Heart left ventricle (tissue), 13 donors: ENCODE data around the gene VAT1L.

Experiments
- CTCF ChIP-seq, 12 donors: fragments of 200-600 bp; sonication (generic) in 4 of 12; IDR thresholded peaks; one replicate each; pipeline versions ENCODE4 v1.5.0 to v1.8.0; 2018 to 2022; ENCODE audit warnings: antibody characterized with exemption in 12 of 12, mild to moderate bottlenecking in 5 of 12
- POLR2A ChIP-seq, 2 donors: fragments of 450-650 bp; IDR thresholded peaks; one replicate each; pipeline ENCODE4 v1.6.1; 2017; ENCODE audit warnings: antibody characterized with exemption in 2 of 2, mild to moderate bottlenecking in 2 of 2, moderate library complexity in 2 of 2
- donor health status: ischemic (EF 13 %, LVEDD 7.1; RV severe dilation, severe dysfunction).
- donor health status: DM: no; HTN: yes; CAD: no.
- donor health status: DM: no; HTN: no; CAD: no.
- donor health status: ischemic (EF 25% LVEDD 6.9; RV normal size, moderate dysfunction).
- donor health status: ischemic (EF 25% LVEDD 5.7; RV mildly dilated, moderate dysfunction).
- donor health status: ischemic (EF 35%, LVEDD 5.7; RV mildly dilated, moderate dysfunction).
- donor health status: nonischemic (EF 11% LVEDD 7.7; RV severe dilation, severe dysfunction).
- donor health status: DM: yes; HTN: yes; CAD: no.
- donor health status: PGD.
- donor health status: ischemic (EF 29% LVEDD 5.4; RV normal size, mild dysfunction).
- donor health status: nonischemic (EF 23%, LVEDD 6.1; RV moderate dilation, normal function).

GRCh38 chr16:77761204-77761603 lies 27.2 kb upstream of the VAT1L start:
- TF ChIP-seq POLR2A (IDR thresholded peaks at IDR 0.05) (no peak), CTCF (IDR thresholded peaks at IDR 0.05) (no peak)
